Kasumi-1 (cell line): ENCODE measurements around the gene LRRC8B.

Experiments used
- DNase-seq, 2 experiments: peaks; one replicate each; lab custom pipeline; 2025; lab: John Stamatoyannopoulos, UW

The LRRC8B gene

GRCh38 chr1:89633800-89634625 lies 109.4 kb downstream of the LRRC8B start:
- DNase-seq, result peak; percentile 26 to 33

GRCh38 chr1:89635825-89636815 lies 111.5 kb downstream of the LRRC8B start:
- no peak for DNase-seq

- DNase-seq, result no peak
Observed at GRCh38 chr1:89637496-89637895, 112.9 kb downstream of the LRRC8B start.

- DNase-seq, result no peak
Observed at GRCh38 chr1:89640440-89640839, 115.8 kb downstream of the LRRC8B start.

GRCh38 chr1:89641781-89642180 lies 117.2 kb downstream of the LRRC8B start:
- DNase-seq, result no peak

- DNase-seq, result no peak
Observed at GRCh38 chr1:89643577-89643976, 118.9 kb downstream of the LRRC8B start.

- DNase-seq, result no peak
Observed at GRCh38 chr1:89644119-89644814, 119.6 kb downstream of the LRRC8B start.

GRCh38 chr1:89646259-89646658 lies 121.6 kb downstream of the LRRC8B start:
- DNase-seq, result no peak
